ENCODE measurements around the gene EXOC3L2. TPM values are rescaled to one million over a fixed set of nuclear protein-coding genes. Genes with fewer than 3 reads are reported as not detected.

Gene EXOC3L2
- total RNA-seq, 1 experiment from 2014 or later: not detected

- POLR2A ChIA-PET: no interaction called here
- intact Hi-C loops (cut with micrococcal nuclease): loop anchor here (10.0 kb wide), 1 partner anchor 75 kb away; the partner anchor contains the start of gene PPP1R37
- TF ChIP-seq FOSL1 (IDR thresholded peaks at IDR 0.05; ENCODE audit: low read depth) (no peak), MAX (IDR thresholded peaks at IDR 0.05) (no peak)
- H3K9me3 ChIP-seq (ENCODE audit: control insufficient read depth in 1 of 2, insufficient read depth in 1 of 2, low read depth in 1 of 2, low read length in 2 of 2): no peaks in the 10 kb centered on the region
- H4K20me1 ChIP-seq (ENCODE audit: insufficient read depth): no peaks in the 10 kb centered on the region
- peaks cover 9 to 20% of the 10 kb centered on the region in 2 experiments for H3K4me1 ChIP-seq (ENCODE audit: control insufficient read depth in 1 of 2, insufficient read depth in 2 of 2, low read length in 2 of 2)
- no peaks in the 10 kb centered on the region for H3K36me3 ChIP-seq (ENCODE audit: control insufficient read depth in 1 of 2, insufficient read depth in 2 of 2, low read length in 2 of 2)
- no peaks in the 10 kb centered on the region for H3K9me2 ChIP-seq (ENCODE audit: insufficient read depth)
- RAD21 ChIA-PET (ENCODE audit: low non-redundant PET in 1 of 2, low total read pairs in 2 of 2, uncharacterized antibody in 2 of 2, unreplicated experiment in 2 of 2): interaction anchor here in 1 of 2 experiments (0.9 kb wide), 1 partner anchor 15 kb away, joined by 3 read pairs; no protein-coding TSS in a partner anchor
- ATAC-seq: no peak
- no peak overlapping the region for H3K4me3 ChIP-seq (replicated peaks in 1 of 2; ENCODE audit: low read depth in 1 of 2, low read length in 2 of 2)
- H3K4me2 ChIP-seq (ENCODE audit: low read length): no peak overlapping the region
- H3K79me2 ChIP-seq (ENCODE audit: insufficient read depth, low read length): no peaks in the 10 kb centered on the region
- CTCF ChIA-PET: no interaction called here
- no TSS peak for BruUV-seq (replicated peaks)
- no peak overlapping the region for H3K9ac ChIP-seq (ENCODE audit: low read length)
- H3K27ac ChIP-seq (ENCODE audit: low read depth, low read length): no peak overlapping the region
- H2AFZ ChIP-seq (ENCODE audit: low read depth, low read length, poor library complexity, severe bottlenecking): no peak overlapping the region
- no peak for DNase-seq (ENCODE audit: low read depth, low spot score)
- H3K27me3 ChIP-seq (ENCODE audit: insufficient read depth, low read length): no peaks in the 10 kb centered on the region
These were observed 75.6 kb downstream of the EXOC3L2 start for GRCh38 chr19:45169602-45170001.

DNA sequence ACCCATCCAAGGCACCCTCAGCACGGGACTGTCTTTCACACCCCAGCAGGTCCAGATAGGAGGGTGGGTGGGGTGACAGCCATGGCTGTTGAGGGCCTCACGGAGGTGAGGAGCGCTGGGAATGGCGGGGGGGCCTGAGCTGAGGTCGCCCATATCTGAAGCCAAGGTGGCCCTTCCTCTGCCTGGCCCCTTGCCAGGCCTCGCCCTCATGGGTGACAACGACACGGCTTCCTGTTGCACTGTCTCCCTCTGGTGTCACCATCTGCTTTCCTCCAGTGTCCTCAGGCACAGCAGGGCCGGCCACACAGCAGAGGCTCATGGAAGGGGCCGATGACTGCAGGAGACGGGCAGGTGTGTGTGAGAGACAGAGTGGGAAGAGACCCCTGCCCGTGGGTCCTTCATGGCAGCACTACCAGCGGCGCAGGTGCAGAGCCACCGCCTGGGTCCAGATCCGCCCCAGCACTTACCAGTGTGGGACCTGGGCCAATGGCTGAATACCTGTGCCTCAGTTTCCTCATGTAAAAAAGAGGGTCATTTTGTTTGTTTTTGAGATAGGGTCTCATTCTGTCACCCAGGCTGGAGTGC is 76.3 kb downstream of the EXOC3L2 start:
- ChIA-PET RAD21 (ENCODE audit: low non-redundant PET in 1 of 2, low total read pairs in 2 of 2, uncharacterized antibody in 2 of 2, unreplicated experiment in 2 of 2) (interaction anchor here in 1 of 2 experiments (0.9 kb wide), 1 partner anchor 15 kb away, joined by 3 read pairs; no protein-coding TSS in a partner anchor), CTCF (no interaction called here), POLR2A (no interaction called here)
- H3K4me2 ChIP-seq (ENCODE audit: low read length): peak overlapping the region; percentile 19; the same call in 1 of the 2 replicates
- ATAC-seq (no peak), DNase-seq (ENCODE audit: low read depth, low spot score) (no peak)
- H3K4me3 ChIP-seq (replicated peaks in 1 of 2; ENCODE audit: low read depth in 1 of 2, low read length in 2 of 2): no peak overlapping the region
- no peaks in the 10 kb centered on the region for H3K9me2 ChIP-seq (ENCODE audit: insufficient read depth)
- H3K36me3 ChIP-seq (ENCODE audit: control insufficient read depth in 1 of 2, insufficient read depth in 2 of 2, low read length in 2 of 2): no peaks in the 10 kb centered on the region
- no peak overlapping the region for H3K9ac ChIP-seq (ENCODE audit: low read length)
- no peak overlapping the region for H3K27ac ChIP-seq (ENCODE audit: low read depth, low read length)
- no TSS peak for BruUV-seq (replicated peaks)
- intact Hi-C loops (cut with micrococcal nuclease): no loop called here
- no peaks in the 10 kb centered on the region for H4K20me1 ChIP-seq (ENCODE audit: insufficient read depth)
- H3K9me3 ChIP-seq (ENCODE audit: control insufficient read depth in 1 of 2, insufficient read depth in 1 of 2, low read depth in 1 of 2, low read length in 2 of 2): no peaks in the 10 kb centered on the region
- TF ChIP-seq POLR2A (IDR thresholded peaks at IDR 0.05; ENCODE audit: borderline replicate concordance, extremely low read depth, insufficient read depth, insufficient read length) (no peak), TCF7L2 (IDR thresholded peaks at IDR 0.05; ENCODE audit: borderline replicate concordance, extremely low read depth, insufficient read depth, insufficient read length) (no peak), SRF (IDR thresholded peaks at IDR 0.05; ENCODE audit: low read depth) (no peak), ZFX (IDR thresholded peaks at IDR 0.05) (no peak), MAX (IDR thresholded peaks at IDR 0.05) (no peak), SP1 (IDR thresholded peaks at IDR 0.05; ENCODE audit: low read depth) (no peak), CBX3 (IDR thresholded peaks at IDR 0.05; ENCODE audit: low read depth) (no peak)
- peaks cover 13 to 28% of the 10 kb centered on the region in 2 experiments for H3K4me1 ChIP-seq (ENCODE audit: control insufficient read depth in 1 of 2, insufficient read depth in 2 of 2, low read length in 2 of 2)
- H2AFZ ChIP-seq (ENCODE audit: low read depth, low read length, poor library complexity, severe bottlenecking): no peak overlapping the region
- H3K27me3 ChIP-seq (ENCODE audit: insufficient read depth, low read length): no peaks in the 10 kb centered on the region
- no peaks in the 10 kb centered on the region for H3K79me2 ChIP-seq (ENCODE audit: insufficient read depth, low read length)

Measured in HCT116 (cell line).